ENCODE measurements around the gene RNPEPL1.

RNPEPL1 gene

DNA sequence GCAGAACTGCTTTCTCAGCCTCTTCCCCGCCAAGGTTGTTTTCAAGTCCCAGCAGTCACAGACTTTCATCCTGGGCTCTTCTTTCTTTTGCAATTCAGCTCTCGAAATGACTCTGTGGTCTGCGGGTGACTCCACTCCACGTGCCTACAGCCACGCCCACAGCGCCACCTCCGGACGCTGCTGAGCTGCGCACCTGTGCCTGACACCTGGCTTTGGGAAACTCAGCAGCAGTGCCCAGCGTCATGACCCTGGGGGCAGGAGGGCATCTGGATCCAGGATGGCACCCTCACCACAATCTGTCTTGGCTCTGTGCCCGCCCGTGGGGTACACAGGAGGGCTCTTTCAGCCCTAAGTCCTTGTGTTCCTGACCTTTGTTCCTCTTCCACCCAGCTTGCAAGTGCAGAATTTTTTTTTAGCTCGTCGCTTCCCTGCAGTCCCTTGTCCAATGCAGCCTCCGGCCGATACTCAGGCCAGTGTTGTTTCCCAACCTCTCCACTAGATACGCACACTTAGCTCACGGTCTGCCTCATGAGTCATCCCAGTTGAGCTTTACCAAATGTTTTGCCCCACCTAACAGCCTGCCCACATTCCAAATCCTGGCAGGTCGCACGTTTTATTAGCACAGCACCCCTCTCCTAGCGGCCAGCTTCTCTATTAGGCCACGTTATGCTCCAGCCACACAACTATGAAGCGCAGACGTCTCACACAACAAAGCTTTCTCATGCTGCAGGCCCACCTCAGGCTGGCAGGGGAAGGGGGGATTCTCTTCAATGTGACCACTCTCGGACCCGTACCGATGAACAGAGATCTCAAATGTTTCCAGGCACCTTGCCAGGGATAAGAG lies 11.7 kb downstream of the RNPEPL1 start:
- no peak overlapping the region for H3K4me3 ChIP-seq (ENCODE audit: low read depth, low read length)
- H3K36me3 ChIP-seq (ENCODE audit: control insufficient read depth in 2 of 2, insufficient read depth in 1 of 2, low read length in 2 of 2) = peaks cover 0 to 52% of the 10 kb centered on the region in 2 experiments; a peak in 1 of 3 replicates
- H3K27ac ChIP-seq (ENCODE audit: extremely low read depth, low read depth, low read length) = no peak overlapping the region
- H3K4me1 ChIP-seq (ENCODE audit: control insufficient read depth, insufficient read depth, low read length) = peaks cover 9% of the 10 kb centered on the region
- TF ChIP-seq SP7 (tag by site-specific recombination; IDR thresholded peaks at IDR 0.05) (0 out of 2 replicates have a peak, but pooled peaks have one; percentile 15), EGR2 (tag by site-specific recombination; IDR thresholded peaks at IDR 0.05; ENCODE audit: low read depth) (peak; percentile 22; the same call in 1 of the 2 replicates), ZNF623 (tag by site-specific recombination; IDR thresholded peaks at IDR 0.05) (no peak), ZNF600 (tag by site-specific recombination; IDR thresholded peaks at IDR 0.05) (peak; percentile 94), ZNF19 (tag by site-specific recombination; IDR thresholded peaks at IDR 0.05; ENCODE audit: low read depth) (no peak), ZNF785 (tag by site-specific recombination; IDR thresholded peaks at IDR 0.05) (no peak), ZFHX2 (tag by site-specific recombination; conservative IDR thresholded peaks at IDR 0.05) (0 out of 2 replicates have a peak, but pooled peaks have one; percentile 22), HOXD13 (CRISPR knock-in tag; IDR thresholded peaks at IDR 0.05; ENCODE audit: borderline replicate concordance) (0 out of 2 replicates have a peak, but pooled peaks have one; percentile 30), ZNF549 (tag by site-specific recombination; IDR thresholded peaks at IDR 0.05) (no peak), ZNF558 (tag by site-specific recombination; IDR thresholded peaks at IDR 0.05) (no peak), IKZF3 (tag by site-specific recombination; IDR thresholded peaks at IDR 0.05) (no peak), ZFP3 (tag by site-specific recombination; IDR thresholded peaks at IDR 0.05; ENCODE audit: low read depth) (no peak), ZEB2 (tag by site-specific recombination; IDR thresholded peaks at IDR 0.05) (0 out of 2 replicates have a peak, but pooled peaks have one; percentile 9)
- TF ChIP-seq, protein P1, sequence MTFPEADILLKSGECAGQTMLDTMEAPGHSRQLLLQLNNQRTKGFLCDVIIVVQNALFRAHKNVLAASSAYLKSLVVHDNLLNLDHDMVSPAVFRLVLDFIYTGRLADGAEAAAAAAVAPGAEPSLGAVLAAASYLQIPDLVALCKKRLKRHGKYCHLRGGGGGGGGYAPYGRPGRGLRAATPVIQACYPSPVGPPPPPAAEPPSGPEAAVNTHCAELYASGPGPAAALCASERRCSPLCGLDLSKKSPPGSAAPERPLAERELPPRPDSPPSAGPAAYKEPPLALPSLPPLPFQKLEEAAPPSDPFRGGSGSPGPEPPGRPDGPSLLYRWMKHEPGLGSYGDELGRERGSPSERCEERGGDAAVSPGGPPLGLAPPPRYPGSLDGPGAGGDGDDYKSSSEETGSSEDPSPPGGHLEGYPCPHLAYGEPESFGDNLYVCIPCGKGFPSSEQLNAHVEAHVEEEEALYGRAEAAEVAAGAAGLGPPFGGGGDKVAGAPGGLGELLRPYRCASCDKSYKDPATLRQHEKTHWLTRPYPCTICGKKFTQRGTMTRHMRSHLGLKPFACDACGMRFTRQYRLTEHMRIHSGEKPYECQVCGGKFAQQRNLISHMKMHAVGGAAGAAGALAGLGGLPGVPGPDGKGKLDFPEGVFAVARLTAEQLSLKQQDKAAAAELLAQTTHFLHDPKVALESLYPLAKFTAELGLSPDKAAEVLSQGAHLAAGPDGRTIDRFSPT (tag by site-specific recombination; IDR thresholded peaks at IDR 0.05) = peak; percentile 59; the same call in 1 of the 2 replicates
- TF ChIP-seq, protein P2, sequence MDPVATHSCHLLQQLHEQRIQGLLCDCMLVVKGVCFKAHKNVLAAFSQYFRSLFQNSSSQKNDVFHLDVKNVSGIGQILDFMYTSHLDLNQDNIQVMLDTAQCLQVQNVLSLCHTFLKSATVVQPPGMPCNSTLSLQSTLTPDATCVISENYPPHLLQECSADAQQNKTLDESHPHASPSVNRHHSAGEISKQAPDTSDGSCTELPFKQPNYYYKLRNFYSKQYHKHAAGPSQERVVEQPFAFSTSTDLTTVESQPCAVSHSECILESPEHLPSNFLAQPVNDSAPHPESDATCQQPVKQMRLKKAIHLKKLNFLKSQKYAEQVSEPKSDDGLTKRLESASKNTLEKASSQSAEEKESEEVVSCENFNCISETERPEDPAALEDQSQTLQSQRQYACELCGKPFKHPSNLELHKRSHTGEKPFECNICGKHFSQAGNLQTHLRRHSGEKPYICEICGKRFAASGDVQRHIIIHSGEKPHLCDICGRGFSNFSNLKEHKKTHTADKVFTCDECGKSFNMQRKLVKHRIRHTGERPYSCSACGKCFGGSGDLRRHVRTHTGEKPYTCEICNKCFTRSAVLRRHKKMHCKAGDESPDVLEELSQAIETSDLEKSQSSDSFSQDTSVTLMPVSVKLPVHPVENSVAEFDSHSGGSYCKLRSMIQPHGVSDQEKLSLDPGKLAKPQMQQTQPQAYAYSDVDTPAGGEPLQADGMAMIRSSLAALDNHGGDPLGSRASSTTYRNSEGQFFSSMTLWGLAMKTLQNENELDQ (tag by site-specific recombination; IDR thresholded peaks at IDR 0.05; ENCODE audit: low read depth) = no peak
- TF ChIP-seq, protein P3, sequence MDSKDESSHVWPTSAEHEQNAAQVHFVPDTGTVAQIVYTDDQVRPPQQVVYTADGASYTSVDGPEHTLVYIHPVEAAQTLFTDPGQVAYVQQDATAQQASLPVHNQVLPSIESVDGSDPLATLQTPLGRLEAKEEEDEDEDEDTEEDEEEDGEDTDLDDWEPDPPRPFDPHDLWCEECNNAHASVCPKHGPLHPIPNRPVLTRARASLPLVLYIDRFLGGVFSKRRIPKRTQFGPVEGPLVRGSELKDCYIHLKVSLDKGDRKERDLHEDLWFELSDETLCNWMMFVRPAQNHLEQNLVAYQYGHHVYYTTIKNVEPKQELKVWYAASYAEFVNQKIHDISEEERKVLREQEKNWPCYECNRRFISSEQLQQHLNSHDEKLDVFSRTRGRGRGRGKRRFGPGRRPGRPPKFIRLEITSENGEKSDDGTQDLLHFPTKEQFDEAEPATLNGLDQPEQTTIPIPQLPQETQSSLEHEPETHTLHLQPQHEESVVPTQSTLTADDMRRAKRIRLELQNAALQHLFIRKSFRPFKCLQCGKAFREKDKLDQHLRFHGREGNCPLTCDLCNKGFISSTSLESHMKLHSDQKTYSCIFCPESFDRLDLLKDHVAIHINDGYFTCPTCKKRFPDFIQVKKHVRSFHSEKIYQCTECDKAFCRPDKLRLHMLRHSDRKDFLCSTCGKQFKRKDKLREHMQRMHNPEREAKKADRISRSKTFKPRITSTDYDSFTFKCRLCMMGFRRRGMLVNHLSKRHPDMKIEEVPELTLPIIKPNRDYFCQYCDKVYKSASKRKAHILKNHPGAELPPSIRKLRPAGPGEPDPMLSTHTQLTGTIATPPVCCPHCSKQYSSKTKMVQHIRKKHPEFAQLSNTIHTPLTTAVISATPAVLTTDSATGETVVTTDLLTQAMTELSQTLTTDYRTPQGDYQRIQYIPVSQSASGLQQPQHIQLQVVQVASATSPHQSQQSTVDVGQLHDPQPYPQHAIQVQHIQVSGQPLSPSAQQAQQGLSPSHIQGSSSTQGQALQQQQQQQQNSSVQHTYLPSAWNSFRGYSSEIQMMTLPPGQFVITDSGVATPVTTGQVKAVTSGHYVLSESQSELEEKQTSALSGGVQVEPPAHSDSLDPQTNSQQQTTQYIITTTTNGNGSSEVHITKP (tag by site-specific recombination; IDR thresholded peaks at IDR 0.05) = peak; percentile 77
- TF ChIP-seq, protein P4, sequence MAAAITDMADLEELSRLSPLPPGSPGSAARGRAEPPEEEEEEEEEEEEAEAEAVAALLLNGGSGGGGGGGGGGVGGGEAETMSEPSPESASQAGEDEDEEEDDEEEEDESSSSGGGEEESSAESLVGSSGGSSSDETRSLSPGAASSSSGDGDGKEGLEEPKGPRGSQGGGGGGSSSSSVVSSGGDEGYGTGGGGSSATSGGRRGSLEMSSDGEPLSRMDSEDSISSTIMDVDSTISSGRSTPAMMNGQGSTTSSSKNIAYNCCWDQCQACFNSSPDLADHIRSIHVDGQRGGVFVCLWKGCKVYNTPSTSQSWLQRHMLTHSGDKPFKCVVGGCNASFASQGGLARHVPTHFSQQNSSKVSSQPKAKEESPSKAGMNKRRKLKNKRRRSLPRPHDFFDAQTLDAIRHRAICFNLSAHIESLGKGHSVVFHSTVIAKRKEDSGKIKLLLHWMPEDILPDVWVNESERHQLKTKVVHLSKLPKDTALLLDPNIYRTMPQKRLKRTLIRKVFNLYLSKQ (tag by site-specific recombination; IDR thresholded peaks at IDR 0.05; ENCODE audit: borderline replicate concordance) = no peak
- TF ChIP-seq, protein P5, sequence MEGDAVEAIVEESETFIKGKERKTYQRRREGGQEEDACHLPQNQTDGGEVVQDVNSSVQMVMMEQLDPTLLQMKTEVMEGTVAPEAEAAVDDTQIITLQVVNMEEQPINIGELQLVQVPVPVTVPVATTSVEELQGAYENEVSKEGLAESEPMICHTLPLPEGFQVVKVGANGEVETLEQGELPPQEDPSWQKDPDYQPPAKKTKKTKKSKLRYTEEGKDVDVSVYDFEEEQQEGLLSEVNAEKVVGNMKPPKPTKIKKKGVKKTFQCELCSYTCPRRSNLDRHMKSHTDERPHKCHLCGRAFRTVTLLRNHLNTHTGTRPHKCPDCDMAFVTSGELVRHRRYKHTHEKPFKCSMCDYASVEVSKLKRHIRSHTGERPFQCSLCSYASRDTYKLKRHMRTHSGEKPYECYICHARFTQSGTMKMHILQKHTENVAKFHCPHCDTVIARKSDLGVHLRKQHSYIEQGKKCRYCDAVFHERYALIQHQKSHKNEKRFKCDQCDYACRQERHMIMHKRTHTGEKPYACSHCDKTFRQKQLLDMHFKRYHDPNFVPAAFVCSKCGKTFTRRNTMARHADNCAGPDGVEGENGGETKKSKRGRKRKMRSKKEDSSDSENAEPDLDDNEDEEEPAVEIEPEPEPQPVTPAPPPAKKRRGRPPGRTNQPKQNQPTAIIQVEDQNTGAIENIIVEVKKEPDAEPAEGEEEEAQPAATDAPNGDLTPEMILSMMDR (tag by site-specific recombination; IDR thresholded peaks at IDR 0.05) = 0 out of 2 replicates have a peak, but pooled peaks have one; percentile 14
- no peaks in the 10 kb centered on the region for H3K9me3 ChIP-seq (ENCODE audit: control insufficient read depth, insufficient read depth, low read depth, low read length)
- ChIA-PET CTCF (interaction anchor here (0.7 to 3.9 kb wide), 8 partner anchors 9 to 375 kb away, joined by 3 to 33 read pairs (median 4); no protein-coding TSS in a partner anchor), POLR2A (interaction anchor here (1.1 to 2.8 kb wide), 4 partner anchors 9 to 19 kb away, joined by 5 to 15 read pairs (median 6); partner anchors contain the start of gene RNPEPL1)
